ENCODE results near the gene TRPM8. TPM values are rescaled to one million over a fixed set of nuclear protein-coding genes. Genes with fewer than 3 reads are reported as not detected.
A peak's percentile ranks its signal among the peaks of the same experiment; 100 is the strongest.

TRPM8 gene
- total RNA-seq, 2 experiments from 2014 or later = not detected

DNA sequence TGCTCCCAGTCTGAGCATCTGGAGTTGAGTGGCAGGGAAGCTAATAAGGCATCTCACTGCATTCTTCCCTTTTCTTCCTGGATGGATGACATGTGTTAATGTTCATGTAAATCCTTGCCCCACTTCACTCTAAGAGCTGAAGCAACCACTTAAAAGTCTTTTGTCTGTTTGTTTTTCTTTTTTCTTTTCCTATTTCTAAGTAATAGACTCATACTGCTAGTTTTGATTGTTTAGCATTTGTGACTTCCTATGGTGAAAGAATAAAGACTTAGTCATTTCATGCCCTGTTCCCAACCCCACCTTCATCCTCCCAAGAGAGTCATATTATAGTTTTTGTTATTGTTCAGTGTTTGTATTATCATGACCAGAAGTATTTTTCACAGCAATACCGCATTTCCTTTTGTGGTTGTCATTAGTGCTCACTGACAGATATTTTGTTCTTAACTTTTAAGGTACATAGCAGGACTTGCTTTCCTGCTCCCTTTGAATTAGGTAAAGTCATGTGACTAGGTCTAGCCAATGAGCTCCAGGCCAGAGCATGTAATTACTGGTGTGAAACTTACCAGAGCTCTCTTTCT is 115.2 kb downstream of the TRPM8 start:
- CTCF ChIA-PET = interaction anchor here (0.7 to 1.7 kb wide), 4 partner anchors 20 to 468 kb away, joined by 3 to 4 read pairs (median 3); no protein-coding TSS in a partner anchor
- POLR2A ChIA-PET = interaction anchor here (0.6 to 1.4 kb wide), 2 partner anchors 21 to 43 kb away, joined by 3 to 4 read pairs; no protein-coding TSS in a partner anchor
- H3K4me1 Mint-ChIP-seq (ENCODE audit: low read depth) = peaks cover 30% of the 10 kb centered on the region
- ATAC-seq (peak; percentile 85), DNase-seq (peak; percentile 63)
- peaks cover 4% of the 10 kb centered on the region for H3K27me3 Mint-ChIP-seq (ENCODE audit: low read depth)
- H3K36me3 Mint-ChIP-seq (ENCODE audit: low read depth) = peaks cover 3% of the 10 kb centered on the region
- H3K4me3 Mint-ChIP-seq = no peak overlapping the region
- peak overlapping the region; percentile 33 for H3K27ac Mint-ChIP-seq
- peaks cover 20% of the 10 kb centered on the region for H3K9me3 Mint-ChIP-seq (ENCODE audit: insufficient read depth)

DNA sequence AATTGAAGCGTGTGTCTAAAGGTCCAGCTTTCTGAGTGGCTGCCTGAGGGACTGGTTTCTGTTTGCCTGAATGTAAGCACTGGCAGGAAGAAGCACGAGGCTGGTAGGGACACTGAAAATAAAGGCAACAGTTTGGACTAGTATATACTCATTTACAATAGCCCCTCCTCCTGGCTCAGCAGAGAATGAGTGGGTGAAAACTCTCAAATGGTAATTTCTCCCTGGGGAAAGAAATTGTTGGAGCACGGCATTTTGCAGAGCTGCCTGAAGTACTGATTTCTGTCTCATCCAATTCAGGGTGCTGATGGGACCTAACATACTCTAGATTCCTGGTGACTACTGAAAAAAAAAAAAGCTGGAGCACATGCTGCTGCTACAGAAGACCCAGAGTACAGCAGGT is 116.0 kb downstream of the TRPM8 start:
- no peak overlapping the region for H3K27ac Mint-ChIP-seq

DNA sequence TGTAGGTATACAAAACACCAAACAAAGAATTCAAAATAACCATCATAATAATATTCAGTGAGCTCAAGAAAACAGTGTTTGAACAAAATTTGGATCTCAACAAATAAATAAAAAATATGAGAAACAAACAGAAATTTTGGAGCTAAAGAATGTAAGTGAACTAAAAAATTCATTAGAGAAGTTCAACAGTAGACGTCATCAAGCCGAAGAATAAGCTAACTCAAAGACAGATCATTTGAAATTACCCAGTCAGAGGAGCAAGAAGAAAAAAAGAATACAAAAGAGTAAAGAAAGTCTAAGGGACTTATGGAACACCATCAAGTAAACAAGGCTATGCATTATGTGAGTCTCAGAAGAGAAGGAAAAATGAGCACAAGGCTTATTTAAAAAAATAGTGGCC is 116.7 kb downstream of the TRPM8 start:
- no peak for DNase-seq
- POLR2A ChIA-PET = interaction anchor here (1.4 kb wide), 1 partner anchor 45 kb away, joined by 4 read pairs; no protein-coding TSS in a partner anchor
- no peak overlapping the region for H3K4me3 Mint-ChIP-seq
- peaks cover 20% of the 10 kb centered on the region for H3K9me3 Mint-ChIP-seq (ENCODE audit: insufficient read depth)
- CTCF ChIA-PET = interaction anchor here (1.1 to 1.7 kb wide), 2 partner anchors 11 to 18 kb away, joined by 3 to 4 read pairs; no protein-coding TSS in a partner anchor
- peaks cover 3% of the 10 kb centered on the region for H3K36me3 Mint-ChIP-seq (ENCODE audit: low read depth)
- H3K4me1 Mint-ChIP-seq (ENCODE audit: low read depth) = peaks cover 21% of the 10 kb centered on the region
- H3K27ac Mint-ChIP-seq = no peak overlapping the region
- peaks cover 7% of the 10 kb centered on the region for H3K27me3 Mint-ChIP-seq (ENCODE audit: low read depth)
- no peak for ATAC-seq

More for the DNA sequence above, 116.0 kb downstream of the TRPM8 start:
- DNase-seq = no peak
- POLR2A ChIA-PET = interaction anchor here (1.4 kb wide), 1 partner anchor 44 kb away, joined by 4 read pairs; no protein-coding TSS in a partner anchor
- no peak for ATAC-seq
- Mint-ChIP-seq H3K9me3 (ENCODE audit: insufficient read depth) (peaks cover 20% of the 10 kb centered on the region), H3K4me1 (ENCODE audit: low read depth) (peaks cover 24% of the 10 kb centered on the region), H3K27me3 (ENCODE audit: low read depth) (peaks cover 6% of the 10 kb centered on the region), H3K4me3 (no peak overlapping the region), H3K36me3 (ENCODE audit: low read depth) (peaks cover 3% of the 10 kb centered on the region)
- CTCF ChIA-PET = interaction anchor here (0.7 to 1.7 kb wide), 5 partner anchors 10 to 467 kb away, joined by 3 to 4 read pairs (median 3); no protein-coding TSS in a partner anchor

DNA sequence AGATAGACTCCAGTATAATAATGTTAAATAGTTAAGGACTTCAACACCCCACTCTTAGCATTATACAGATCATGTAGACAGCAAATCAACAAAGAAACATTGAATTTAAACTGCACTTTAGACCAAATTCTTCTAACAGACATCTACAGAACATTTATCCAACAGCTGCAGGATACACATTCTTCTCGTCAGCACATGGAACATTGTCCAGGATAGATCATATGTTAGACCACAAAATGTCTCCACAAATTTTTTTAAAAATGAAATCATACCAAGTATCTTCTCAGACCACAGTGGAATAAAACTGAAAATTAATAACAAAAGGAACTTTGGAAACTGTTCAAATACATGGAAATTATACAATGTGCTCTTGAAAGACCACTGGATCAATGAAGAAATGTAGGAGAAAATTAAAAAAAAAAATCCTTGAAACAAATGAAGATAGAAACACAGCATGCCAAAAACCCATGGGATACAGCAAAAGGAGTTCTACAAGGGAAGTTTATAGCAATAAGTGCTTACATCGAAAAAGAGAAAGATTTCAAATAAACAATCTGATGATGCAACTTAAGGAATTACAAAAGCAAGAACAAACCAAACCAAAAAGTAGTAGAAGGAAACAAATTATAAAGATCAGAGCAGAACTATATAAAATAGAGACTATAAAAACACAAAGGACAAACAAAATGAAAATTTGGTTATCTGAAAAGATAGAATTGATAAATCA is 121.1 kb downstream of the TRPM8 start:
- peaks cover 22% of the 10 kb centered on the region for H3K27me3 Mint-ChIP-seq (ENCODE audit: low read depth)
- DNase-seq = no peak
- ChIA-PET POLR2A (no interaction called here), CTCF (no interaction called here)
- no peak overlapping the region for H3K4me3 Mint-ChIP-seq
- H3K4me1 Mint-ChIP-seq (ENCODE audit: low read depth) = peaks cover 2% of the 10 kb centered on the region
- H3K27ac Mint-ChIP-seq = no peak overlapping the region
- H3K36me3 Mint-ChIP-seq (ENCODE audit: low read depth) = peaks cover 3% of the 10 kb centered on the region
- no peak for ATAC-seq
- peaks cover 18% of the 10 kb centered on the region for H3K9me3 Mint-ChIP-seq (ENCODE audit: insufficient read depth)

DNA sequence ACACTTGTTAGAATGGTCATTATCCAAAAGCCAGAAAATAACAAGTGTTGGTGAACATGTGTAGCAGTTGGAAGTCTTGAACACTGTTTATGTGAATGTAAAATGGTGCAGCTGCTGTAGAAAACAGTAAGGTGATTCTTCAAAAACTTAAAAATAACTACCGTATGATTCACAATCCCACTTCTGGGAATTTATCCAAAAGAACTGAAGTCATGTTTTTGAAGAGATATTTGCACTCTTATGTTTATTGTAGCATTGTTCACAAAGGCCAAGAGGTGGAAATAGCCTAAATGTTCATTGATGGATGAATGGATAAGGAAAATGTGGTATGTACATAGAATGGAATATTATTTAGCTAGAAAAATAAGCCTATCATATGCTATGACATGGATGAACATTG is 127.0 kb downstream of the TRPM8 start:
- DNase-seq (no peak), ATAC-seq (no peak)
- POLR2A ChIA-PET = no interaction called here
- H3K27me3 Mint-ChIP-seq (ENCODE audit: low read depth) = peaks cover 32% of the 10 kb centered on the region
- H3K36me3 Mint-ChIP-seq (ENCODE audit: low read depth) = no peaks in the 10 kb centered on the region
- no peak overlapping the region for H3K4me3 Mint-ChIP-seq
- no peaks in the 10 kb centered on the region for H3K9me3 Mint-ChIP-seq (ENCODE audit: insufficient read depth)
- CTCF ChIA-PET = no interaction called here
- H3K4me1 Mint-ChIP-seq (ENCODE audit: low read depth) = no peaks in the 10 kb centered on the region
- H3K27ac Mint-ChIP-seq = no peak overlapping the region

DNA sequence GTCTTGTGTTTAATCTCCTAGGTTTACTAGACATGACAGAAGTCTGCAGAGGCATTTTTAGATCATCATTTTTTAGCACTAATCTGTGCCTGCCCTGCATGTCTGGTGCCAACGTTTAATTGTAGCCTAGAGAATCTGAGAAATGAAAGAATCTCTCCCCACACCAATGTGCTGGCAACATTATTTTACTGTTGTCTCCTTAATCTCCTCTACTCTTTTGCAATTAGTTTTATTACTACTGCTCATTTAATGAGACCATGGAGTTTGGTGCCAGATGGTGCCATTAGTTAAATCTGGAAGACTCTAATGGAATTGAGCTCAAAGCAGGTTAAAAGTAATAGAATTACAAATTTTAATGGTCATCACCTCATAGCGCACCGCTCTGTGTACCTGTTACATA is 129.3 kb downstream of the TRPM8 start:
- ChIA-PET CTCF (no interaction called here), POLR2A (no interaction called here)
- Mint-ChIP-seq H3K4me1 (ENCODE audit: low read depth) (no peaks in the 10 kb centered on the region), H3K9me3 (ENCODE audit: insufficient read depth) (no peaks in the 10 kb centered on the region), H3K36me3 (ENCODE audit: low read depth) (no peaks in the 10 kb centered on the region), H3K27me3 (ENCODE audit: low read depth) (peaks cover 31% of the 10 kb centered on the region), H3K4me3 (no peak overlapping the region), H3K27ac (no peak overlapping the region)
- ATAC-seq = no peak
- no peak for DNase-seq

DNA sequence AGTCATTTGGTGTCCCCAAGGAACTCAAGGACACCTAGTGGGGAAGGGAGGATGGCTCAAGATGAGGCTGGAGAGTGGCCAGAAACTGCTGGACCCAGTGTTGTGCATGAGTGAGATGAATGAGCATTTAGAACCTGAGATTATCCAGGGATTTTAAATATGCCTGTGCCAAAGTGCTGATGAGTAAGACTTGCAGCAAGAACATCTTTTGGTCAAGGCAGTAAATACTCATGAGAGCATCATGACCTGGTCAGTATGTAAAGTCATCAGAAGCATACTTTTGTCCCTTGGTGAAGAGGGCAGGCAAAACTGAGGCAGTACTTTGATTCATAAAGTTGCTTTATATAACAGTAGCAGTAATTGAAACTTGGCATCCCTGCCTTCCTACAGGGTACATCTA is 130.2 kb downstream of the TRPM8 start:
- Mint-ChIP-seq H3K36me3 (ENCODE audit: low read depth) (no peaks in the 10 kb centered on the region), H3K4me3 (no peak overlapping the region), H3K9me3 (ENCODE audit: insufficient read depth) (no peaks in the 10 kb centered on the region), H3K27ac (no peak overlapping the region), H3K27me3 (ENCODE audit: low read depth) (peaks cover 32% of the 10 kb centered on the region), H3K4me1 (ENCODE audit: low read depth) (no peaks in the 10 kb centered on the region)
- no peak for DNase-seq
- CTCF ChIA-PET = no interaction called here
- ATAC-seq = no peak
- POLR2A ChIA-PET = no interaction called here

DNA sequence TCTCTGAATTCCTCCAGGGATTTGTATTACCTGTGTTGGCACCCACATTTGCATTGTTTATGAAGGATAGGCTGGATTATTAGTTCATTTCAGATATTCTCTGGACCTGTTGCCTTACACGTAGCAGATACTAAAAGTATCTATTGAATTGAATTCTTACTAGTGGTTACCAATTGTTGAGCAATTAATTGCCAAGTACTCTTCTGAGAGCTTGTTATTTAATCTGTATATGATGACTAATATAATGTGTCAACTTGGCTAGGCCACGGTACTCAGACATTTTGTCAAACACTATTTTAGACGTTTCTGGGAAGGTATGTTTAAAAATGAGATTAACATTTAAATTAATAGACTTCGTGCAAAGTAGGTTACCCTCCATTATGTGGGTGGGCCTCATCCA is 130.9 kb downstream of the TRPM8 start:
- POLR2A ChIA-PET = no interaction called here

DNA sequence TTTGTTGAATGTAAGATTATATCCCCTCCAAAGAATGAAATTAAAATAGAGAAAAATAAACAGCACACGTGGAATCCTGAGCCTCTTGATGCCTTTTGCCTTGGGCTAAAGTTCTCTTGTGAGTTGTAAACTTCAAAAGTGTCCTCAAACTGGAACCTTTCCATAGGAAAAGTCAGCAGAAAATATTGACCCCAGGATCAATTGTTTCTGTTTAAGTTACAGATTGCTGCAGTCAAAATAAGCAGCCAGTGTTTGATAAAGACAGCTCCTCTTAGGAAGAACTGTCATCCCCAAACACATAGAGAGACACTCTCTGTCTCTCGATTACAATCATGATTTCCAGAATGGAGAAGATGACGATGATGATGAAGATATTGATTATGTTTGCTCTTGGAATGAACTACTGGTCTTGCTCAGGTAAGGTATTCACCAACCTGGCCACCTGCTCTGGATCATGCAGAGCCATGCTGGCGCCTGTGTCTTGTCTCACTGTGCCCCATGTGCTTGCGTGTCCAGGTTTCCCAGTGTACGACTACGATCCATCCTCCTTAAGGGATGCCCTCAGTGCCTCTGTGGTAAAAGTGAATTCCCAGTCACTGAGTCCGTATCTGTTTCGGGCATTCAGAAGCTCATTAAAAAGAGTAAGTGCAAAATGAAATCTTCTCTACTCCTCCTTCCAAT is 133.4 kb downstream of the TRPM8 start, which contains the start of gene SPP2:
Gene SPP2 (plus strand): TSS at position 248 of the 681 bp plus-strand sequence. CDS start 85 bp downstream, at position 333.
- Mint-ChIP-seq H3K36me3 (ENCODE audit: low read depth) (no peaks in the 10 kb centered on the region), H3K27ac (no peak within 1 kb of the TSS), H3K27me3 (ENCODE audit: low read depth) (peaks cover 22% of the 10 kb centered on the region), H3K9me3 (ENCODE audit: insufficient read depth) (no peaks in the 10 kb centered on the region), H3K4me1 (ENCODE audit: low read depth) (no peaks in the 10 kb centered on the region), H3K4me3 (no peak within 1 kb of the TSS)
- ChIA-PET POLR2A (no interaction called here), CTCF (no interaction called here)
- DNase-seq (no peak), ATAC-seq (no peak)

More for the DNA sequence above, 130.9 kb downstream of the TRPM8 start:
- Mint-ChIP-seq H3K27ac (no peak overlapping the region), H3K27me3 (ENCODE audit: low read depth) (peaks cover 31% of the 10 kb centered on the region), H3K36me3 (ENCODE audit: low read depth) (no peaks in the 10 kb centered on the region), H3K4me1 (ENCODE audit: low read depth) (no peaks in the 10 kb centered on the region), H3K4me3 (no peak overlapping the region), H3K9me3 (ENCODE audit: insufficient read depth) (no peaks in the 10 kb centered on the region)
- CTCF ChIA-PET = no interaction called here
- ATAC-seq (no peak), DNase-seq (no peak)

DNA sequence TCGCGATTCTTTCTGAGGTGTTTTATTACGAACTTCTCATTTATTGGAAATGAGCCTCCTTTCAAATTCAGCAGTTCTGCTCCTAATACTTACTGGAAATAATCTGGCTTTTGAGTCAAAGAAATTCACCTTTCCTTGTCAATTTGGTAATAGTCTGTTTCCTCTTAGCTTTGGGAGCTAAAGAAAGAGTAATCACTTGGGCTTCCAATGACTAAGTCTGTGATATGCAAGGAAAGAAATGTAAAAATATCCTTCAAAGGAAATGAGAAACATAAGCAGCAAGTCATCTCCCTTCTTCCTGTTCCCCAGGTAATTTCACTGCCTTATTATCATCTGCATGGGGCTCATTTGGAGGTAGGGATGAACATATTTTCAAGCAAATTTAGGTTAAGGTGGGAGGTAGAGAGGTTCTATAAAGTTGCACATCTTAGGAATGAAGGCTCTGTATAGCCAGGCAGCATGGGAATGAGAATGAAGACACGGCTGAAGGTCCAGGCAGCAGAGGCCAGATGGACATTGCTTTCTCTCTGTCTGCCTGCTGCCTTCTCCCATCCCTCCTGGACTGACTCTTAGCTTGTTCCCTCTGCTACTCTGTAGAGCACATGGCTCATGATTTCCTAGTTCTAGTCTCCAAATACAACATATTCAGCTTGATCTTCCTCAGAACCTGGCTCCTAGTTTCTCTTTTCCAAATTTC is 134.3 kb downstream of the TRPM8 start:
- Mint-ChIP-seq H3K27me3 (ENCODE audit: low read depth) (peaks cover 23% of the 10 kb centered on the region), H3K27ac (no peak overlapping the region), H3K4me3 (no peak overlapping the region), H3K4me1 (ENCODE audit: low read depth) (no peaks in the 10 kb centered on the region), H3K9me3 (ENCODE audit: insufficient read depth) (no peaks in the 10 kb centered on the region), H3K36me3 (ENCODE audit: low read depth) (no peaks in the 10 kb centered on the region)
- ChIA-PET CTCF (interaction anchor here (1.1 kb wide), 1 partner anchor 18 kb away, joined by 4 read pairs; no protein-coding TSS in a partner anchor), POLR2A (no interaction called here)
- DNase-seq = no peak
- ATAC-seq = no peak

DNA sequence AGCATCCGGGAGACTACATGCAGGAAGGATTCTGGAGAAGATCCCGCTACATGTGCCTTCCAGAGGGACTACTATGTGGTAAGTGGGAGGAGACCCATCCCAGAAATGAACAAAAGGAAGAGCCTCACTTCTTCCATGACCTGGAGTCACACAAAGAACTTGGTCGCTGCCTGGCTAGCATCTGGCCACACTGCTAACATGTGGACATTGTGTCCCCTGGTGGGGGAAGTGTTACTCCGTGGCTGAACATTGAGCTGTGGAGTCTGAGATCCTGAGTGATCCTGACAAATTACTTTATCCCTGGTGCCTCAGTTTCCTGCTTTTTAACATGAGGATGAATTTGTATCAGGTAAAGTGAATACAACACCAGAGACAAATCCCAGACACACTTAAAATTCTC is 141.7 kb downstream of the TRPM8 start:
- DNase-seq = no peak
- Mint-ChIP-seq H3K4me3 (no peak overlapping the region), H3K27me3 (ENCODE audit: low read depth) (peaks cover 25% of the 10 kb centered on the region), H3K36me3 (ENCODE audit: low read depth) (no peaks in the 10 kb centered on the region), H3K4me1 (ENCODE audit: low read depth) (no peaks in the 10 kb centered on the region), H3K27ac (no peak overlapping the region), H3K9me3 (ENCODE audit: insufficient read depth) (no peaks in the 10 kb centered on the region)
- ChIA-PET POLR2A (interaction anchor here (0.7 kb wide), 1 partner anchor 282 kb away, joined by 3 read pairs; no protein-coding TSS in a partner anchor), CTCF (no interaction called here)
- no peak for ATAC-seq

All from activated CD8-positive, alpha-beta T cell treated with anti-CD3 and anti-CD28 coated beads, Interleukin-2, amount 10 ng/mL, durations not matched to agents 7 days and 5 days (primary cell).